Endothelial cell of umbilical vein (primary cell): Measurements from ENCODE around the gene CYP4F3. TPM values are rescaled to one million over a fixed set of nuclear protein-coding genes. Genes with fewer than 3 reads are reported as not detected.

ENCODE experiments used
- BruUV-seq: library from RNA; stranded (reverse); fragments of 400-500 nt; replicated peaks from 2 replicates; lab custom pipeline; 2021; lab: Mats Ljungman, UMichigan
- CTCF ChIA-PET: fragments of 300-600, 350-600 bp; sonication (Branson Sonifier 250); formaldehyde crosslinking; loops from one replicate; lab custom pipeline; 2021; ENCODE audit warnings: antibody characterized with exemption, inconsistent platforms; lab: Charles Lee
- POLR2A ChIA-PET: fragments of 300-600, 350-600 bp; sonication (Branson Sonifier 250); formaldehyde crosslinking; loops from one replicate; lab custom pipeline; 2021; ENCODE audit warnings: antibody characterized with exemption, inconsistent platforms; lab: Charles Lee
- DNase-seq: peaks from one replicate; pipeline ENCODE4 v3.0.0-alpha.2; 2011; ENCODE audit warnings: low read depth, low spot score
- FAIRE-seq: peaks from 2 replicates; lab custom pipeline; 2011; peaks lifted over from hg19 to GRCh38; lab: Jason Lieb, UNC
- H2AFZ ChIP-seq: 2 replicates; pipeline ENCODE4 v1.6.0; 2012; ENCODE audit warnings: low read depth, low read length, control low read depth, inconsistent platforms
- H3K27ac ChIP-seq: 2 replicates; pipeline ENCODE4 v1.5.1; 2011; ENCODE audit warnings: low read depth, mild to moderate bottlenecking, control low read depth, low read length, moderate library complexity; ENCODE audit not compliant: insufficient read depth
- H3K27me3 ChIP-seq, 2 experiments: 2 replicates each; pipeline versions ENCODE4 v1.6.0 to v1.6.1; 2011; ENCODE audit warnings: low read length in 2 of 2, mixed read lengths in 1 of 2; ENCODE audit not compliant: control insufficient read depth in 2 of 2, insufficient read depth in 2 of 2
- H3K36me3 ChIP-seq, 2 experiments: 2 replicates in 1 of 2; 3 replicates in 1 of 2; pipeline ENCODE4 v1.5.1; 2011; ENCODE audit warnings: low read length in 2 of 2, mild to moderate bottlenecking in 1 of 2, moderate library complexity in 1 of 2; ENCODE audit not compliant: control insufficient read depth in 2 of 2, insufficient read depth in 2 of 2; ENCODE audit errors: extremely low read depth in 1 of 2
- H3K4me1 ChIP-seq: 3 replicates; pipeline ENCODE4 v1.5.1; 2011; ENCODE audit warnings: mild to moderate bottlenecking, low read length; ENCODE audit not compliant: control insufficient read depth, insufficient read depth; ENCODE audit errors: extremely low read depth
- H3K4me2 ChIP-seq: 2 replicates; pipeline ENCODE4 v1.6.1; 2011; ENCODE audit warnings: low read length, control low read depth, mixed read lengths; ENCODE audit not compliant: insufficient read depth
- H3K4me3 ChIP-seq, 3 experiments: fragments of 200-600 bp in 1 of 3; sonication (generic), shearing (Covaris generic) in 1 of 3; replicated peaks in 1 of 3; 2 replicates each; pipeline ENCODE4 v1.5.1; 2011 to 2016; ENCODE audit warnings: control low read depth in 3 of 3, low read length in 3 of 3, mild to moderate bottlenecking in 2 of 3, inconsistent platforms in 1 of 3, low read depth in 1 of 3, moderate library complexity in 1 of 3; ENCODE audit not compliant: insufficient read depth in 1 of 3
- H3K79me2 ChIP-seq: 2 replicates; pipeline ENCODE4 v1.6.0; 2012; ENCODE audit warnings: low read length, inconsistent platforms; ENCODE audit not compliant: control insufficient read depth, insufficient read depth
- H3K9ac ChIP-seq: replicated peaks from 2 replicates; pipeline ENCODE3; 2011; ENCODE audit warnings: low read length, control low read depth; ENCODE audit not compliant: insufficient read depth; ENCODE audit errors: extremely low read depth
- H3K9me1 ChIP-seq: replicated peaks from 3 replicates; pipeline ENCODE4 v1.6.0; 2011; ENCODE audit warnings: mild to moderate bottlenecking, low read length; ENCODE audit not compliant: control insufficient read depth, insufficient read depth; ENCODE audit errors: extremely low read depth
- H3K9me3 ChIP-seq: replicated peaks from 2 replicates; pipeline ENCODE4 v1.5.1; 2012; ENCODE audit warnings: low read length, inconsistent platforms; ENCODE audit not compliant: control insufficient read depth, insufficient read depth
- H4K20me1 ChIP-seq: replicated peaks from 2 replicates; pipeline ENCODE3; 2011; ENCODE audit warnings: mild to moderate bottlenecking, low read length; ENCODE audit not compliant: control insufficient read depth, insufficient read depth; ENCODE audit errors: extremely low read depth
- CTCF ChIP-seq, 2 donors: IDR thresholded peaks; 1 replicate in 1 of 2; 2 replicates in 1 of 2; pipeline ENCODE4 v1.5.1; 2011; ENCODE audit warnings: low read length in 2 of 2, mild to moderate bottlenecking in 2 of 2, moderate library complexity in 2 of 2, control low read depth in 1 of 2, inconsistent platforms in 1 of 2, low read depth in 1 of 2; ENCODE audit not compliant: insufficient read depth in 1 of 2; ENCODE audit errors: extremely low read depth in 1 of 2
- EZH2 ChIP-seq: IDR thresholded peaks from 2 replicates; pipeline ENCODE4 v1.6.1; 2012; ENCODE audit warnings: borderline replicate concordance, low read depth, mild to moderate bottlenecking, moderate library complexity, low read length, inconsistent platforms; ENCODE audit not compliant: severe bottlenecking
- FOS ChIP-seq: IDR thresholded peaks from 2 replicates; pipeline ENCODE4 v1.6.1; 2011; ENCODE audit warnings: mild to moderate bottlenecking, low read length, moderate library complexity, borderline replicate concordance; ENCODE audit not compliant: insufficient read depth
- GATA2 ChIP-seq: IDR thresholded peaks from 2 replicates; pipeline ENCODE4 v1.7.0; 2011; ENCODE audit warnings: low read depth, mild to moderate bottlenecking, moderate library complexity, mixed read lengths, low read length; ENCODE audit not compliant: insufficient read length, insufficient read depth
- JUN ChIP-seq: IDR thresholded peaks from 2 replicates; pipeline ENCODE4 v1.6.1; 2011; ENCODE audit warnings: borderline replicate concordance, low read depth; ENCODE audit not compliant: insufficient read length, insufficient read depth
- MAX ChIP-seq: IDR thresholded peaks from 2 replicates; pipeline ENCODE4 v1.6.1; 2011; ENCODE audit not compliant: insufficient read depth, insufficient read length
- MYC ChIP-seq: IDR thresholded peaks from one replicate; pipeline ENCODE4 v1.6.1; 2011; ENCODE audit warnings: mild to moderate bottlenecking, low read depth, low read length
- POLR2A ChIP-seq: IDR thresholded peaks from 2 replicates; pipeline ENCODE4 v1.6.1; 2012; ENCODE audit warnings: low read depth, mild to moderate bottlenecking, control low read depth, low read length
- POLR2AphosphoS5 ChIP-seq: IDR thresholded peaks from 2 replicates; pipeline ENCODE4 v1.6.1; 2012; ENCODE audit warnings: low read depth, mild to moderate bottlenecking, control low read depth, low read length, moderate library complexity; ENCODE audit not compliant: insufficient read depth
- dilution Hi-C: fragments of 300-500 bp; cut with MboI; formaldehyde crosslinking; loops from one replicate; pipeline ENCODE4 v1.15.0; 2019; ENCODE audit warnings: low sequenced_read_pairs; ENCODE audit not compliant: extremely low pct_ligation_motif_present
- intact Hi-C: fragments of 100-400 bp; cut with micrococcal nuclease; formaldehyde crosslinking; loops from one replicate; pipeline ENCODE4 v1.10.0; 2022
- polyA plus RNA-seq, 4 experiments: library from polyadenylated mRNA; depleted of rRNA in 3 of 4; stranded (reverse) in 3 of 4; unstranded in 1 of 4; fragments of >200 nt; gene quantifications; 2 replicates each; pipeline versions ENCODE4 v1.2.1 to v1.2.3, GENCODE V29; 2011 to 2012; ENCODE audit warnings: missing spikeins in 1 of 4
- total RNA-seq: library from RNA; stranded (reverse); gene quantifications from 2 replicates; pipeline ENCODE4 v1.2.3, GENCODE V29; 2021

CYP4F3 gene
- total and polyA plus RNA-seq, 2 donors (not counting 3 experiments of a cell fraction or from before 2014, with no cell fraction given) = not detected

GRCh38 chr19:15640904-15641597 lies 354 bp downstream of the CYP4F3 start:
- H3K4me1 ChIP-seq = no peaks in the 10 kb centered on the region
- intact Hi-C loops (no loop called here), dilution Hi-C loops (no loop called here)
- no peak for DNase-seq
- no peak for FAIRE-seq
- no peak overlapping the region for H3K27ac ChIP-seq
- TF ChIP-seq CTCF (IDR thresholded peaks at IDR 0.05; ENCODE audit: extremely low read depth in 1 of 2, insufficient read depth in 1 of 2, low read depth in 1 of 2, low read length in 2 of 2) (no peak), GATA2 (no peak), POLR2AphosphoS5 (no peak), MAX (no peak), POLR2A (no peak), JUN (no peak), EZH2 (no peak), MYC (no peak), FOS (no peak)
- H3K27me3 ChIP-seq = no peaks in the 10 kb centered on the region
- ChIA-PET CTCF (no interaction called here), POLR2A (no interaction called here)
- no peak overlapping the region for H3K4me3 ChIP-seq
- no peak overlapping the region for H3K9ac ChIP-seq
- no peak overlapping the region for H2AFZ ChIP-seq
- H3K9me1 ChIP-seq = no peaks in the 10 kb centered on the region
- H3K36me3 ChIP-seq = no peaks in the 10 kb centered on the region
- no peak overlapping the region for H3K4me2 ChIP-seq
- H4K20me1 ChIP-seq = no peaks in the 10 kb centered on the region
- no peaks in the 10 kb centered on the region for H3K79me2 ChIP-seq
- BruUV-seq = no TSS peak
- H3K9me3 ChIP-seq = no peaks in the 10 kb centered on the region
